ENCODE results near the gene ALPK3.

- no peak for TF ChIP-seq CTCF (conservative IDR thresholded peaks at IDR 0.05)
- no peak for TF ChIP-seq ZFX (IDR thresholded peaks at IDR 0.05)
These were observed 12.9 kb downstream of the ALPK3 start for GRCh38 chr15:84830036-84830435.

Measured in C4-2B (cell line).